GM19324 (cell line): ENCODE measurements around the gene S100A4.

Experiments used
- ATAC-seq: cut with Tn5 transposase; IDR thresholded peaks from one replicate; pipeline ENCODE4 v1.9.1; 2021; ENCODE audit warnings: mild to moderate bottlenecking, moderate library complexity; ENCODE audit not compliant: unreplicated experiment, low FRiP score

Gene S100A4

DNA sequence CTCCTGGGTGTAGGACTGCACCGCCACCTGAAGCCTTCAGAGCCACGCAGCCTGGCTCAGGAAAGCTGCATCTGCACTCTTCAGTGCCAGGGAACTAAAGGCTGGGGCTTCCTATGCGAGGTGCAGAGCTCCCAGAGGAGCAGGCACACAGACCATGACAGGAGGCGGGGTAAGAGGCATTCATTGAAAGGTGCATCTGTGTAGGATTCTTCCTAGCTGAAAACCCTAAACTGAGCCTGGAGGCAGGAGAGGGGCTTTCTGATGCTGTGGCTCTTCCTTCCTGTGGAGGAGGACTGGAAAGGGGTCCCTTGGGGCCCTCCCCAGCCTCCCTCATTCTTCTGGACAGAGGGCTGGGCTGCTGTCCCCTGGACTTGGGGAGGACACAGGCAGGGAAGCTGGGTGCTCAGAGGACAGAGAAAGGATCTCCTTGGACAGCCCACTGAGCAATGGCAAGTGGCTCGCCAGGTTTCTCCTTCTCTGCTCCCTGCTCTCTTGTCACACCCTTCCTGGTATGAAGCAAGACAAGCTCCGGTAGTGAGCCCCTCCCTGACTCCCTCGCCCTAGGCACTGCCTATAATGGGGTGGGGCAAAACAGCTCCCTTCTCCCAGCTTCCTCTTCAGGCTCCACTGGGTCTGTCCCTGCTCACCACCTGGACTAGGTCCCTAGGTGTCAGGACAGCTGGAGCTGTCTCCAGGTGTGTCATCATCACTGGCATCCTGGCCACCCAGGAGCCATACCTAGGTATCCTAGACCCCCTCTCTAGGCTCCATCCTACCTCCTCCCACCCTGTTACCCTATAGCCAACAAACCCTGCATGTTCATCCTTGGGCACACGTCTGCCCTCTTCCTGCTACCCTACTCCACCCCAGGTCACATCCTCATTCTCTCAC is 29.9 kb downstream of the S100A4 start:
- no peak for ATAC-seq

DNA sequence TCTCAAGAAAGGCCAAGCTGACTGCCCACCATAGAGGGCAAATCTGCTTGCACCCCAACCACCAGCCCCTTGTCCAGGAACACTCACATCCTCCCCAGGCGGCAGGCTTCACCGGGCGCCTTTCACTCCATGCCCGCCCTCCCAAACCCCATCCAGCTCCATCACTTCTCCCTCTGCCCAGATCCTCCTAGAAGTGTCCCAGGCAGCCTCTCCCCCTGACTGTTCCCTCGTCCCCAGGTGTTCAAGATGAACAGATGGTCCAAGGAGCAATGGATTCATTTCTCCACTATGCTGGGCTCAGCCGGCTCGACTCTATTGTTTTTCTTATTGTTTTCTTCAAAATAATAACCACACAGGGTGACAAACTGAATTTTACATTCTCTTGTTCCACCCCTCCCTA is 31.9 kb downstream of the S100A4 start:
- no peak for ATAC-seq

DNA sequence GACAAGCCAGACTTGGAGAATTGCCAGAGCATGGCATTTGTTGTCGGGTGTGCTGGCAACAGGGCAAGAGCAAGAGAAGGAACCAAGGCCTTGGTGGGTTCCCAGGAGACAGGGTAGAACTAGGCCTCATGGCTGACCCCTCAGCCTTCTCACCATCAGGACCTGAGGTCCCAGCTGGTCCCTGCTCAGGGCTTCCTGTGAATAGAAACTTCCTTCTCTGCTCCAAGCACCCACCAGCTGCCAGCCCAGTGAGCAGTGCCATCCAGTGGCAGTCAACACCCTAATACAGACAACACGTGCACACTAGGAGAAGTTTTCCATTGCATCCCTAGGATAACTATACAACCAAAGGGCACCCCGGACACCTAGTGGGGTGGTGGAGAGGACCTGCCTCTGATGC is 32.6 kb downstream of the S100A4 start:
- ATAC-seq, result no peak

DNA sequence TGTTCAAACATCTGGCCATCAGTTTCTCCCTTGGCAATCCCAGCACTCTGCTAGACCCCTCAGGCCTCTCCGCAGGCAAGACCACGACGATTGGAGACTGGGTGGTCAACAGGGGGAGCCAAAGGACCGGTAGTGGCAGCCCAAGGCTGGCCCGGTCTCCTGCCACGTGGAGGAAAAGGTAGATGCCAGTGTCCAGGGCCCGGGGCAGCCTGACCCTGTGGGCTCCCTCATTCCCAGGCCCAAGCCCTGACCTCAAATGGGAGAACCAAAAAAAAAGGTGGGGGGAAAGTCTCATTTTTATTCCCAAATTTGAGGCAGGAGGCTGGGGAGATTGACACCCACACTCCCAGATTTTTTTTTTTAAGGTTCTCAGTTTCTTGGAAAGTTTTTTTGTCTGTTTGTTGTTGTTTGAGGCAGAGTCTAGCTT is 34.6 kb downstream of the S100A4 start:
- no peak for ATAC-seq

DNA sequence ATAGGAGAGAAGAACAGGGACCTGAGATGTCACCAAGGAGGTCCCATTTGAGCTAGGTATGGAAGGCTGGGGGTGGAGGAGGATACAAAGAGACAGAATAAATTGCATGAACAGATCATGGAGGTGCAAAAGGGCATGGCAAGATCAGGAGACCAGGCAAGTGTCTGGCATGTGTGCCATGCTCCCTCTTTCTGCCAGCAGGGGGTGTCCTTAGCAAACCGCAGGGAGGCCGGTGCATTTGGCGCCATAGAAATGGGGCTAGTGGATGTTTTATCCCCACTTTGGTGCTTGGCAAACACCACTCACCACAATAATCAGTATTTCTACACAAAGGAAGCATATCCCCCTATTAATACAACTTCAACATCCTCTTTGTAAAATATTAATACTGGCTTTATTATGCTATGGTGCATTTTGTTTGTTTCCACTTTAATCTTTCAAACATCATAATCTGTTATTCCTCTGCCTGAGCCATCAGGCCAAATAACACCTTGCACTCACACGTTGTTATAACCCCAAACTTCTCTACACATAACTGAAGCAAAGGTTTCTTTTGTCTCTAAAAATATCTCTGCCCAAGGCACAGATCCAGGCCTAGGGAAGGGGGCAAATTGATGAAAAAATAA is 35.8 kb downstream of the S100A4 start:
- ATAC-seq, result peak; percentile 50

DNA sequence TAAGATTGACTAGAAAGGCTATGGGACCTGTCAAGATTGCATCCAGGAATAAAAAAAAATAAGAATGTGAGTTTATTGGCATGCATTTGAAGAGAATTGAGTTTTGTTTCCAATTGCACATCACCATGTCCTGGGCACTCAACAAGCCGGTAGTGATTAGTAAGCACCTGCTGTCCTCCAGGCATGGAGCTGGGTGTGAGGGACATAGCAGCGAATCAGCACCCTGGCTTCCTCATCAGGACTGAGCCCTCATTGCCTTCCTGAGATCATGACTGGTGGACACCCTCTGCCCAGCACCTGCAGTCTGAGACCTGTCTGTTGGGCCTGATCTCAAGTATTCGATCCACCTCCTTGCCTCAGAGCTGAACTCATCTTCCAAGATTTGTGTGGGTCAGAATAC is 36.6 kb downstream of the S100A4 start:
- ATAC-seq, result no peak

DNA sequence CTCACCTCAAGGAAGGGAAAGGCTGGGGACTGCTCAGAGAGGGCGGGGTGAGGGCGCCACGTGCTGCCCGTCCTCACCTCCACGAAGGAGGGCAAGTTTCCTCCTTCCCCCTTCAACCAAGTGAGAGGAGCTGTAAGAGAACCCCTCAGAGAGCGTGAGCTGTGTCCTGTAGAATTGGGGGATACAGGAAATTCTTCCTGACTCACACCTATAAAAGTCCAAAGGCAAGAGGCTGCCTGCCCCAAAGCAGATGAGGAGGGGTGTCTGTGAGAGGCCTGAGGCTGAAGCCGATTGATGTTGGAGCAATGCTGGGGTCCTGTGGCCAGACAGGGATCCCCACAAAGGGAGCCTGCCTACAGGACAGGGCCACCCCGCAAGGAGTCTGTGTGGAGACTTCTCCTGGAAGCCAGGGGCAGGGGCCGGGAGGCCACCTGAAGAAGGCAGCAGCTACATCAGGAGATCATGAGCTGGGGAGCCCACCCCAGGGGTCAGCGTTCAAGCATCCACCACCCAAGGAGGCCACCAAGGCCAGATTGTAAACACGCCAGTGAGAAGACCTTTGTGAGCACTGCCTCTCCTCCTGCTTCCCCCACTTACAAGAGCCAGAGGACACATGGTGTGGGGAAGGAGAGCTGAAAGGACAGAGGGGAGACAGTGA is 37.6 kb downstream of the S100A4 start:
- no peak for ATAC-seq

DNA sequence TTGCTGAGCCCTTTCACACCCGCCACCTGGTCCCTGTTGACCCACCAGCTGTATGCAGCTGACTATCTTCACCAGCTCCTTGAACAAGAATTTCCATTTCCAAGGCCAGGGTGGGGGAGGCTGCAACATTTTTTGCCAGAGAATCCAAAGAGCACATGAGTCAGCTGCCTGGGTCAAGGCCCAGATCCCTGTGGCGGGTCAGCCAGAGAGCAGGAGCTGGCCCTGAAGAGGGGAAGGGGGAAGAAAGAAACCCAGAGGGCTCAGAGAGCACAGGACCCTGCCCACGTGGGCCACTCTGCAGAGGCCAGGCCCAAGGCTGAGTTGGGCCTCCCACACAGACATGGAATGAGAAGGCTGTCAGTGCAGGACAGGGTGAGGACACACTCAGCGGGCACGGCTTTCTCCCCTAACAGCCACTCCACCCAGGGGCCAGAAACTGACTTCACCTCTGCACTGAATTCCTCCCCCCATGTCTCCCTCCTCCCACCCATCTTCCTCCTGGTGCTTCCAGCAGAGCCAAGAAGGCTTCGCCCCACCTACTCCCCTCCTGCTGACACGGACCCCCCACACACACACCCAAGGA is 38.7 kb downstream of the S100A4 start:
- no peak for ATAC-seq

DNA sequence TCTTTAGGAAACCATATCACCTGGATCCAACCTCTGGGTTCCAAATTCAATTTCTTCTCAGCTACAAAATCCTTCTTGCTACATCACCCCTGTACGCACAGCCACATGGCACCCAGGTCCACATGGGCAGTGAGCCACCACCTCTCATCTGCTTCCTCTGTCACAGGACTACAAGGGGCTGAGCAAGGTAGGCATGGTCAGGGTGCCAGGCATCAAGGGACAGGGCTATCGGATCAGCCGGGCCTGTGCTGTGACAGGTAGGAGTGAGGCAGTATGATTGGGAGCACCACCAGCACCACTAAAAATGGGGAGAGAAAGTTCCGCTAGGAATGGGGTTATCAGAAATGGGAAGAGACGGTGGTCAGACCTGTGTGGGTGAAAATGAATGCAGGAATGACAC is 39.2 kb downstream of the S100A4 start:
- no peak for ATAC-seq

DNA sequence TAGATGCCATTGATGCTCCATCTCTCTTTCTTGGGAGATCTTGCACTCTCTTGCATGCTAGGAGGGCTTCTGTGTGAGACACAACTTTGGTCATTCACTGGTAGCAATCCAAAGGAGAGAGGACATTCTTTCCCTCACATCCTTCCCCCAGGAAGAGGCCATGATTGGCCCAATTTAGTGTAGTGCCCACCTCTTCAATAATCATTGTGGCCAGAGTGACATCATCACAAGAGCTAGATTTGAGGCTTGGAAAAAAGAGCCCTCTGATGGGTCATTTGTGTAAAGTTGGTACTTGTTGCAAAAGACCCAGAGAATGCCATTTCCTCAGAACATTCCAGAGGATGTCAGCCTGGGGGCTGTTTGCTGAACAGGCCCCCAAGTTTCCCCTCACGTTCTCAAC is 40.0 kb downstream of the S100A4 start:
- ATAC-seq, result no peak

DNA sequence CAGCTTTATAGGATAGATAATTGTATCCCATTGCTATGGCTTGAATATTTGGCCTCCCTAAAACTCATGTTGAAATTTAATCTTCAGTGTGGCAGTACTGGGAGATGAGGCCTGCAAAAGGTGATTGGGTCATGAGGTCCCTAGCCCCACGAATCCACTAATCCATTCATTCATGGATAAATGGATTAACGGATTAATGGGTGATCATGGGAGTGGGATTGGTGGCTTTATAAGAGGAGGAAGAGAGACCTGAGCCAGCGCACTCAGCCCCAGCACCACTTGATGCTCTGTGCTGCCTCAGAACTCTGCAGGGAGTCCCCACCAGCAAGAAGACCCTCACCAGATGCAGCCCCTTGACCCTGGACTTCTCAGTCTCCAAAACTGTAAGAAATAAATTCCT is 41.8 kb downstream of the S100A4 start:
- no peak for ATAC-seq

DNA sequence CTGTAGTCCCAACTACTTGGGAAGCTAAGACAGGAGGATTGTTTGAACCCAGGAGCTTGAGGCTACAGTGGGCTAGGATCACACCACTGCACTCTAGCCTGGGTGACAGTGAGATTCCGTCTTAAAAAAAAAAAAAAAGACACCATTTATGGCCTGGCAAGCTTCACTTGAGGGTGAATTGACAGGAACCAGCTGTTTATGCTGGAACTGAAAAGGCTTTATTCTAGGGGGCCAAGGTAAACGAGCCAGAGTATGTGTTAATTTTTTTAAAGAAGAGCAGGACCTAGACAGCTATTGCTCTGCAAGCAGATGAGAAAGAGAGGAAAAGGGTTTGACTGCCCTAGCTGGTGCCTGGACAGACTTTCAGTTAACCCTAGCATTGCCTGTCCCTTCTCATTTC is 46.9 kb downstream of the S100A4 start:
- ATAC-seq, result no peak

DNA sequence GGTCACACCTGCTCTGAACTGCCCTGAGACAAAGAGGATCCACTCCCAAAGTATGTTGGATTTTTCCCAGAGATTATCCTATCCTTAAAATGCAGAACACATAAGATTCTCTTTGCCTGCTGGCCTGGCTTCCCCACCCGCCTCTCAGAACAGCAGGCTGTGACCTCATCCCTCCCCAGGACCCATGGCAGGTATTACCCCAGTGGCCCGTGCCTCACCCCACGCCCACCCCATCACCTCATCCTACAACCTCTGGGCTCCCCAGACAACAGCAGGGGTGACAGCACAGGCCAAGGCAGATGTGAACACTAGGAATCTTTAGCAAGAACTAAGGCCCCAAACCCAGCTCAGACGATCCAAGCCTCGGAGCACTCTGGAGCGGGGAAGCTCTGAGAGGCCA is 50.1 kb downstream of the S100A4 start:
- no peak for ATAC-seq

DNA sequence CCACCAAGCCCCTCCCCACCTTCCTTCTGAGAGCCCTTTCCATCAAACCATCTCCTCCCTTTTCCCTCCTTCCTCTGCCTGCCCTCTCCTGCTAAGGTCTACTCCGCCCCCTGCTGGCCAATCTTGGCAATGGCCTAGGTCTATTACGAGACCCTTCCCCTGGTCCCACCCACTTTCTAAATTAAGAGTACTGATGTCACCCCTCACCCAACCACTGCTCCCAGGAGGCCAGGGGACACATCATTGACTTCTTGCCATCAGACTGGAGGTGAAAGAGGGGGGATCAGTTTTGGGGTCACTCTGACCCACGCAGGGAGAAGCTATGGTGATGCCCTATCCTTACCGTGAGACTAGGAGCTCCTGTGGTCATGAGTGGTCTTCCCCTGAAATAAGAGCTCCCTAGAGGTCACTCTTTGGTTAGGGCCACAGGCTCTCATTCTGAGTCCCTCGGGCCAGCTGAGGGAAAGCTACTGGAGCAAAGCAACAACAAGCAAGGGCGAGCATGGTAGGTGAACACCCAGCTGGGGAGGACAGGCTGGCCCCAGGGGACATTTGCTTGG is 50.5 kb downstream of the S100A4 start:
- no peak for ATAC-seq
